Measurements from ENCODE around the gene EXT2. TPM values are rescaled to one million over a fixed set of nuclear protein-coding genes. Genes with fewer than 3 reads are reported as not detected.

Gene EXT2
- total RNA-seq, 6 experiments from 2014 or later = 105 to 130 (median 118) TPM

- TF ChIP-seq CTCF (IDR thresholded peaks at IDR 0.05) = no peak
- Mint-ChIP-seq H3K27me3 (ENCODE audit: insufficient read depth) (peaks cover 25% of the 10 kb centered on the region), H3K4me3 (no peak overlapping the region)
Measured at GRCh38 chr11:44275241-44275640, 179.8 kb downstream of the EXT2 start.

GRCh38 chr11:44275961-44276550 is 180.6 kb downstream of the EXT2 start:
- no peak overlapping the region for H3K27ac Mint-ChIP-seq
- peaks cover 29% of the 10 kb centered on the region for H3K27me3 Mint-ChIP-seq (ENCODE audit: insufficient read depth)
- TF ChIP-seq CTCF (IDR thresholded peaks at IDR 0.05) = no peak
- DNase-seq = no peak
- no peaks in the 10 kb centered on the region for H3K4me1 Mint-ChIP-seq (ENCODE audit: low read depth)
- H3K9me3 Mint-ChIP-seq = no peaks in the 10 kb centered on the region
- no peak overlapping the region for H3K4me3 Mint-ChIP-seq
- H3K36me3 Mint-ChIP-seq (ENCODE audit: low read depth) = no peaks in the 10 kb centered on the region; the same call in 1 of the 2 replicates

More at GRCh38 chr11:44275241-44275640, 179.8 kb downstream of the EXT2 start:
- H3K36me3 Mint-ChIP-seq (ENCODE audit: low read depth) = no peaks in the 10 kb centered on the region; the same call in 1 of the 2 replicates
- no peak overlapping the region for H3K27ac Mint-ChIP-seq
- H3K4me1 Mint-ChIP-seq (ENCODE audit: low read depth) = peaks cover 3% of the 10 kb centered on the region
- H3K9me3 Mint-ChIP-seq = no peaks in the 10 kb centered on the region
- DNase-seq = no peak

GRCh38 chr11:44277196-44278090 is 182.0 kb downstream of the EXT2 start:
- DNase-seq = no peak
- Mint-ChIP-seq H3K4me3 (no peak overlapping the region), H3K27ac (no peak overlapping the region), H3K9me3 (no peaks in the 10 kb centered on the region), H3K36me3 (ENCODE audit: low read depth) (no peaks in the 10 kb centered on the region; the same call in 1 of the 2 replicates), H3K27me3 (ENCODE audit: insufficient read depth) (peaks cover 28% of the 10 kb centered on the region), H3K4me1 (ENCODE audit: low read depth) (no peaks in the 10 kb centered on the region)
- no peak for TF ChIP-seq CTCF (IDR thresholded peaks at IDR 0.05)

- no peak for DNase-seq
- Mint-ChIP-seq H3K27ac (no peak overlapping the region), H3K36me3 (ENCODE audit: low read depth) (no peaks in the 10 kb centered on the region), H3K4me3 (no peak overlapping the region), H3K27me3 (ENCODE audit: insufficient read depth) (peaks cover 24% of the 10 kb centered on the region), H3K9me3 (no peaks in the 10 kb centered on the region), H3K4me1 (ENCODE audit: low read depth) (no peaks in the 10 kb centered on the region)
- TF ChIP-seq CTCF (IDR thresholded peaks at IDR 0.05) = no peak
Measured at GRCh38 chr11:44279483-44279882, 184.0 kb downstream of the EXT2 start.

- no peaks in the 10 kb centered on the region for H3K36me3 Mint-ChIP-seq (ENCODE audit: low read depth)
- no peak overlapping the region for H3K4me3 Mint-ChIP-seq
- peaks cover under 1% of the 10 kb centered on the region; the same call in 1 of the 2 replicates for H3K4me1 Mint-ChIP-seq (ENCODE audit: low read depth)
- H3K9me3 Mint-ChIP-seq = no peaks in the 10 kb centered on the region
- peaks cover 23% of the 10 kb centered on the region for H3K27me3 Mint-ChIP-seq (ENCODE audit: insufficient read depth)
- H3K27ac Mint-ChIP-seq = no peak overlapping the region
- DNase-seq = no peak
- no peak for TF ChIP-seq CTCF (IDR thresholded peaks at IDR 0.05)
Measured at GRCh38 chr11:44280257-44280656, 184.8 kb downstream of the EXT2 start.

Measured in HFFc6 (cell line).